K562 (cell line): ENCODE measurements around the gene EIF2AK3. TPM values are rescaled to one million over a fixed set of nuclear protein-coding genes. Genes with fewer than 3 reads are reported as not detected.
A peak's percentile ranks its signal among the peaks of the same experiment; 100 is the strongest.

ENCODE experiments used
- ATF6 ChIP-seq: sonication (generic); formaldehyde crosslinking; IDR thresholded peaks from 2 replicates; pipeline ENCODE4 v1.4.0; 2020; ENCODE audit warnings: mild to moderate bottlenecking, missing genetic modification reagents
- ERF ChIP-seq: fragments of 450-650 bp; formaldehyde crosslinking; IDR thresholded peaks from 2 replicates; pipeline ENCODE4 v1.4.0; 2020; ENCODE audit warnings: mild to moderate bottlenecking, mixed read lengths
- ESRRB ChIP-seq: fragments of 250-450 bp; sonication (Bioruptor Pico); IDR thresholded peaks from 2 replicates; pipeline ENCODE4 v1.5.0; 2020; ENCODE audit warnings: mild to moderate bottlenecking, moderate library complexity, borderline replicate concordance
- KLF13 ChIP-seq: fragments of 450-650 bp; IDR thresholded peaks from 2 replicates; pipeline ENCODE4 v1.6.1; 2016; ENCODE audit warnings: missing genetic modification characterization, low read depth, mild to moderate bottlenecking, missing compliant biosample characterization, moderate library complexity, borderline replicate concordance
- LARP7 ChIP-seq: fragments of 450-650 bp; IDR thresholded peaks from 2 replicates; pipeline ENCODE4 v1.6.1; 2016
- RHOXF2B ChIP-seq: fragments of 250-450 bp; sonication (Bioruptor Pico); conservative IDR thresholded peaks from 2 replicates; pipeline ENCODE4 v1.5.1; 2021
- SPI1 ChIP-seq: IDR thresholded peaks from 2 replicates; pipeline ENCODE4 v1.6.1; 2011; ENCODE audit warnings: low read depth, low read length, control low read depth, borderline replicate concordance
- TFAP4 ChIP-seq: sonication (generic); formaldehyde crosslinking; IDR thresholded peaks from 2 replicates; pipeline ENCODE4 v1.8.0; 2022; ENCODE audit warnings: missing genetic modification reagents, mild to moderate bottlenecking, moderate library complexity, borderline replicate concordance
- ZBTB11 ChIP-seq, 3 experiments: fragments of 200-800 bp in 1 of 3; fragments of 250-450 bp in 1 of 3; fragments of 450-650 bp in 1 of 3; sonication (Bioruptor Pico) in 1 of 3; sonication (Bioruptor generic) in 1 of 3; formaldehyde crosslinking in 1 of 3; IDR thresholded peaks; 2 replicates each; pipeline versions ENCODE4 v1.6.1 to v1.8.0; 2016 to 2022; ENCODE audit warnings: mild to moderate bottlenecking in 2 of 3, missing genetic modification characterization in 2 of 3, missing compliant biosample characterization in 1 of 3, moderate library complexity in 1 of 3
- ZBTB5 ChIP-seq: fragments of 450-650 bp; IDR thresholded peaks from 2 replicates; pipeline ENCODE4 v1.6.1; 2017; ENCODE audit warnings: antibody characterized with exemption
- ZNF518B ChIP-seq: fragments of 250-450 bp; sonication (Bioruptor Pico); IDR thresholded peaks from 2 replicates; pipeline ENCODE4 v1.5.0; 2021; ENCODE audit warnings: mild to moderate bottlenecking, moderate library complexity
- polyA plus RNA-seq, 8 experiments: library from polyadenylated mRNA; depleted of rRNA in 4 of 8; stranded (reverse) in 5 of 8; unstranded in 3 of 8; fragments of >200 nt; fragmentation: Nextera tagmentation in 2 of 8; fragmentation: Illumina TruSeq in 1 of 8; extraction: Ambion mirVana in 2 of 8; extraction: Trizol in 1 of 8; gene quantifications; 2 replicates each; pipeline versions ENCODE4 v1.2.1 to v1.2.3, GENCODE V29; 2011 to 2014; ENCODE audit warnings: inconsistent platforms in 1 of 8, missing spikeins in 1 of 8
- total RNA-seq, 7 experiments: library from RNA; depleted of rRNA in 6 of 7; stranded (reverse); fragments of >200 nt in 6 of 7; fragmentation: Illumina TruSeq in 2 of 7; extraction: Trizol in 2 of 7; gene quantifications; 2 replicates each; pipeline versions ENCODE4 v1.2.1 to v1.2.3, GENCODE V29; 2011 to 2021; ENCODE audit warnings: low replicate concordance in 1 of 7

Gene EIF2AK3
- total and polyA plus RNA-seq, 9 of the 15 experiments (the other 6 are each of a cell fraction or from before 2014, with no cell fraction given), result 1.7 to 11.6 (median 7.4) TPM

- 0 out of 6 replicates have a peak, but pooled peaks of 1 of the 3 experiments have one; percentile 28 for TF ChIP-seq ZBTB11 (CRISPR knock-in tag; IDR thresholded peaks at IDR 0.05)
- TF ChIP-seq ERF (CRISPR knock-in tag), result no peak
- 0 out of 2 replicates have a peak, but pooled peaks have one; percentile 1 for TF ChIP-seq SPI1
- TF ChIP-seq RHOXF2B (CRISPR knock-in tag), result no peak
- 0 out of 2 replicates have a peak, but pooled peaks have one; percentile 29 for TF ChIP-seq ATF6
- no peak for TF ChIP-seq ESRRB (CRISPR knock-in tag)
- TF ChIP-seq LARP7, result 0 out of 2 replicates have a peak, but pooled peaks have one; percentile 15
- peak; percentile 37; the same call in 1 of the 2 replicates for TF ChIP-seq TFAP4 (CRISPR knock-in tag)
- TF ChIP-seq ZNF518B, result no peak
- peak; percentile 67; the same call in 1 of the 2 replicates for TF ChIP-seq KLF13 (tag)
- TF ChIP-seq ZBTB5, result no peak
Measured at GRCh38 chr2:88627856-88628570, 749 bp upstream of the EIF2AK3 start (continued).
